Fibroblast of mammary gland (primary cell): ENCODE data around the gene DNAJC12.

ENCODE experiments used
- DNase-seq: peaks from one replicate; pipeline ENCODE4 v3.0.0-alpha.2; 2010; ENCODE audit warnings: low read depth
- H3K4me3 ChIP-seq: 2 replicates; pipeline ENCODE4 v1.5.1; 2011; ENCODE audit warnings: low read depth, mild to moderate bottlenecking, low read length, moderate library complexity; ENCODE audit not compliant: control insufficient read depth
- TF ChIP-seq, protein P1 (sequence below): conservative IDR thresholded peaks from 2 replicates; pipeline ENCODE4 v1.5.1; 2011; ENCODE audit warnings: low read depth, low read length, inconsistent platforms; ENCODE audit not compliant: control insufficient read depth, insufficient read depth

The DNAJC12 gene

DNA sequence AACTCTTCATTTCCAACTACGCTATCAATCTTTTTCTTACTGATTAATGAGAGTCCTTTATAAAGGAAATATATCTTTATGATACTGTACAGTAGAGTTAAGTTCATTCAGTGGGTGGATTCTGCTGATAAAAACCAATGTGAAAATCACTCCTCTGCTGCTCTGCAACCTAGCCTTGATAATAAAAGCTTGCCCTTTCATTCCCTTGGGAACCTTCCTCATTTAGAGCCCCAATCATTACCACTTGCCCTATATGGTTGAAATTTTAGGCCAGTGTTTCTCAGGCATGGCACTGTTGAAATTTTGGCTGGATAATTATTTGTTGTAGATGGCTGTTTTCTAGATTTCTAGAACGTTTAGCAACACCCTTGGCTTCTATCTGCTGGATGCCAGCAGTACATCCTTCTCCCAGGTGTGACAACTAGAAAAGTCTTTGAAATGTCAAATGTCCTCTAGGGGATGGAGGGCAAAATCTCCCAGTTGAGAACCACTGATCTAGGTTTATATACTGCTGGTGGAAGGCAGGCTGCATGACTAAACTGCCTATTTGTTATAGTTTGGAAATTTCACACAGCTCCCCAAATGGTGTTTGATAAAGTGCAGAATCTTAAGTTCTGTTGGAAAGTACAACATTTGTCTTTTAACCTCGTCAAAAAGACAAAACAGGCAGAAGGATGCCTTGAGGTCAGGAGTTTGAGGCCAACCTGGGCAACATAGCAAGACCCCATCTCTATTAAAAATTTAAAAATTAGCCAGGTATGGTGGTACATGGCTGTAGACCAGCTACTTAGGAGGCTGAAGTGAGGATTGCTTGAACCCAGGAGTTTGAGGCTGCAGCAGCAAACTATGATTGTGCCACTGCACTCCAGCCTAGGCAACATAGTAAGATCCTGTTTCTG is 37.6 kb upstream of the DNAJC12 start:
- TF ChIP-seq, protein P1, sequence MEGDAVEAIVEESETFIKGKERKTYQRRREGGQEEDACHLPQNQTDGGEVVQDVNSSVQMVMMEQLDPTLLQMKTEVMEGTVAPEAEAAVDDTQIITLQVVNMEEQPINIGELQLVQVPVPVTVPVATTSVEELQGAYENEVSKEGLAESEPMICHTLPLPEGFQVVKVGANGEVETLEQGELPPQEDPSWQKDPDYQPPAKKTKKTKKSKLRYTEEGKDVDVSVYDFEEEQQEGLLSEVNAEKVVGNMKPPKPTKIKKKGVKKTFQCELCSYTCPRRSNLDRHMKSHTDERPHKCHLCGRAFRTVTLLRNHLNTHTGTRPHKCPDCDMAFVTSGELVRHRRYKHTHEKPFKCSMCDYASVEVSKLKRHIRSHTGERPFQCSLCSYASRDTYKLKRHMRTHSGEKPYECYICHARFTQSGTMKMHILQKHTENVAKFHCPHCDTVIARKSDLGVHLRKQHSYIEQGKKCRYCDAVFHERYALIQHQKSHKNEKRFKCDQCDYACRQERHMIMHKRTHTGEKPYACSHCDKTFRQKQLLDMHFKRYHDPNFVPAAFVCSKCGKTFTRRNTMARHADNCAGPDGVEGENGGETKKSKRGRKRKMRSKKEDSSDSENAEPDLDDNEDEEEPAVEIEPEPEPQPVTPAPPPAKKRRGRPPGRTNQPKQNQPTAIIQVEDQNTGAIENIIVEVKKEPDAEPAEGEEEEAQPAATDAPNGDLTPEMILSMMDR = no peak
- DNase-seq = no peak
- no peak overlapping the region for H3K4me3 ChIP-seq

GRCh38 chr10:67869996-67870395 is 32.0 kb upstream of the DNAJC12 start:
- H3K4me3 ChIP-seq = no peak overlapping the region
- DNase-seq = no peak
- TF ChIP-seq, protein P1 = no peak

- no peak overlapping the region for H3K4me3 ChIP-seq
- DNase-seq = no peak
- TF ChIP-seq, protein P1 = no peak
Measured at GRCh38 chr10:67868132-67868531, 30.1 kb upstream of the DNAJC12 start.

DNA sequence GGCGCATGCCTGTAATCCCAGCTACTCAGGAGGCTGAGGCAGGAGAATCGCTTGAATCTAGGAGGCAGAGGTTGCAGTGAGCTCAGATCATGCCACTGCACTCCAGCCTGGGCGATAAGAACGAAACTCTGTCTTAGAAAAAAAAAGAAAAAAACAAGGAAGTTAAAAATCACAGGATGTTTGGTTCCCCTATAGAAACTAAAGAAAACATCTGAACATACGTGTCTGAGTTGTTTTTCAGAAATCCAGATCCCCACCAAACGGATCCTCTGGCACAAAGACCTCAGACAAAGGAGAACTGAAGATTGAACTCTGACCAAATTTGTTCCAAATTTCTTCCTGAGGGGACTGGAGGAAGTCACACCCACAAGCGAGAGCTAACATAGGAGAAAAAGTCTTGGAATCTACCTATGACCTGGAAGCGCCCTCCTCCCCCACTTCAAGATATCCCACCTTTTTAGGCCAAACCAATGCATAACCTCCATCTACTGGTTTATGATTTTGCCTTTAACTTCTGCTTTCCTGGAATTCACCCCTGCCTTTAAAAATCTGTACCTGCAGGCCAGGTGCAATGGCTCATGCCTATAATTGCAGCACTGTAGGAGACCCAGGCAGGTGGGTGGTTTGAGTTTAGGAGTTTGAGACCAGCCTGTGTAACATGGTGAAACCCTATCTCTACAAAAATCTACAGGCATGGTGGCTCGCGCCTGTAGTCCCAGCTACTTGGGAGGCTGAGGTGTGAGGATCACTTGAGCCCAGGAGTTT is 26.8 kb upstream of the DNAJC12 start:
- no peak for DNase-seq

DNA sequence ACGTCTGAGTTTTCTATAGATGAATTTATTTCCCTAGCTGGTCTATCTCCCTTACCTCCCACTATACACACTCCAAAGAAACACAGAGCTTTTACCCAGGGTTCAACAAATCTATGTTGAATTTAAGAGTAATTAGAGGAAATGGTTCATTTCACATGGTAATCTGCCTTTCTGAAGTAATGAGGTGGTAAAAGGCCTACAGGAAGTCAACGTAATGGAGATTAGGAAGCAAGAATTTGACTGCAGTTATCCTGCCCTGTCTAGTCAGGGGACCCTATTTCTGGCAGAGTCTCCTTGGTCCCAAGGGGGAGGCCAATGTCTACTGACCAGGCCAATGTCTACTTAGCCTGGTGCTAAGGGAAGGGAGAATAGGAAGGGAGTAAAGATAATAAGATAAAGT is 25.1 kb upstream of the DNAJC12 start:
- no peak for DNase-seq
- TF ChIP-seq, protein P1 = no peak
- H3K4me3 ChIP-seq = no peak overlapping the region

More for the DNA sequence above, 26.8 kb upstream of the DNAJC12 start:
- H3K4me3 ChIP-seq = no peak overlapping the region
- TF ChIP-seq, protein P1 = no peak

DNA sequence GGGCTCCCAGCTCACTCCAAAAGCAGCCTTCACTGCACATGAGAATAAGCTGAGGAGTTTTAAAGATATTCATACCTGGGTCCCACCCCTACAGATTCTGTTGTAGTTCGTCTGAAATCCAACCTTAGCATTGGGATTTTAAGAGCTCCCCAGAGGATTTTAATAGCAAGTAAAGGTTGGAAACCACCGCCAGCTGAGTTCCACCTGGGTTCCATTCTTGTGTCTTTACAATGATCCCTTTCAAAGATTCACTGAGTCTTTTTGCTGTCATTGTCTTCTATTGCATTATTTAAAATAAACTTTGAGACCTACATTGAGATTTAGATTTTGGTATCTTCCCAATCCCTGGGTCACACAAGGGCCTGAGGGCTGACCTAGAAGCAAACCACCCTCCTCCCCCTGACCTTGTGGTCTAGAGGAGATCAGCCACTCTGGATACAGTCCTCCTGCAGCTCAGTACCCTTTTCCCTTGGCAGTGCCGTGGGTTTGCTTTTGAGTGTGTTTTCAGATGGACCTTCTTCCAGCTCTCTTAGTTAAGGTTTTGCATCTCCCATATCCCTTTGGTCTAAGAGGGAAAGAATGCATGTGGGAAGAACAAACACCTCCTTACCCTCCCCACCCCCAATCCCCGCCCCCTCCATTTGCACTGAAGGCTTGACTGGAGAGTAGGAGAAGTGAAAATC is 23.9 kb upstream of the DNAJC12 start:
- no peak overlapping the region for H3K4me3 ChIP-seq
- TF ChIP-seq, protein P1 = no peak
- no peak for DNase-seq
